VCaP (cell line): Measurements from ENCODE around the gene MRPL20.
"Not testable (repeated sequence)": the region's sequence is repeated elsewhere in the genome, so short reads cannot be mapped to it uniquely, and the experiment has no call there.

Source experiments
- H3K27ac ChIP-seq: fragments of 450-650 bp; 2 replicates; pipeline ENCODE4 v1.5.1; 2017
- TF ChIP-seq, protein P1 (sequence below): fragments of 450-650 bp; conservative IDR thresholded peaks from 2 replicates; pipeline ENCODE4 v1.5.1; 2017; ENCODE audit warnings: mild to moderate bottlenecking, moderate library complexity

The MRPL20 gene

DNA sequence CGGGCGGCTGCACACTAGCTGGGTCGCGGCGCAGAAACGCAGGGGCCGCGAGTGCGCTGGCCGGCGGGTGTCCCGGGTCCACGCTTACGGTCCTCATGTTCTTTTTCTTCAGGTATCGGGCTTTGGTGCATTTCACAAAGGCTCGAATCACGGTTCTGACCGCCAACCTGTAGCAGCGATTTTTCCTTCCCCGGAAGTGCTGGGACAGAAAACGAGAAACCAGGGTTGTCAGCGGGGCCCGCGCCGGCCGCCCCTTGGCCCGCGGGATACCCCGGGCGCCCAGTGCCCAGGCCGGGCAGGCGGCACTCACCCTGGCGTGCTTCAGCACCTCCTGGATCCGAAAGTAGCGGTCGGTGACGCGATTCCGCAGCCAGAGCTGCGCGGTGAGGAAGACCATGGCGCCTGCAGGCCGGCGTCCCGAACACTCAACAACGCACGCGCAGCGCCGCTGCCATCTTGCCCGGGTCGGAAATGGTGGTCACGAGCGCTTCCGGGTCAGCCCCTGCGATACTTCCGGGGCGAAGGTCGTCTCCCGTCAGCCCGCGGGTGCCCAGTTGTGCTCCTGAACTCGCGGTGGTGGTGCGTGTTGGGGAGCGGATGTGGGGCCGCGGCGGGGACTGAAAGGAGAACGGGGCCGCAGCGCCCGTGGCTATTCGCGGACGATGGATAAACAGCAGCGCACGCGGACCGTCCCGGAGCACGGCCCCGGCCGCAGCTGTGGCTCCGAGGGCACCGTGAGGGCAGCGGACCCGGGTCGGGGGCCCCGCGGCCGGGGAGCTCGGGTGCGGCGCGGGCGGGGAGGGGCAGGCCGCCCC lies at the start of gene MRPL20:
TSS of gene MRPL20 (minus strand) at position 473 of the 815 bp plus-strand sequence. CDS start at position 397, 76 bp downstream.
- H3K27ac ChIP-seq = peak within 1 kb of the TSS; percentile 99
- TF ChIP-seq, protein P1, sequence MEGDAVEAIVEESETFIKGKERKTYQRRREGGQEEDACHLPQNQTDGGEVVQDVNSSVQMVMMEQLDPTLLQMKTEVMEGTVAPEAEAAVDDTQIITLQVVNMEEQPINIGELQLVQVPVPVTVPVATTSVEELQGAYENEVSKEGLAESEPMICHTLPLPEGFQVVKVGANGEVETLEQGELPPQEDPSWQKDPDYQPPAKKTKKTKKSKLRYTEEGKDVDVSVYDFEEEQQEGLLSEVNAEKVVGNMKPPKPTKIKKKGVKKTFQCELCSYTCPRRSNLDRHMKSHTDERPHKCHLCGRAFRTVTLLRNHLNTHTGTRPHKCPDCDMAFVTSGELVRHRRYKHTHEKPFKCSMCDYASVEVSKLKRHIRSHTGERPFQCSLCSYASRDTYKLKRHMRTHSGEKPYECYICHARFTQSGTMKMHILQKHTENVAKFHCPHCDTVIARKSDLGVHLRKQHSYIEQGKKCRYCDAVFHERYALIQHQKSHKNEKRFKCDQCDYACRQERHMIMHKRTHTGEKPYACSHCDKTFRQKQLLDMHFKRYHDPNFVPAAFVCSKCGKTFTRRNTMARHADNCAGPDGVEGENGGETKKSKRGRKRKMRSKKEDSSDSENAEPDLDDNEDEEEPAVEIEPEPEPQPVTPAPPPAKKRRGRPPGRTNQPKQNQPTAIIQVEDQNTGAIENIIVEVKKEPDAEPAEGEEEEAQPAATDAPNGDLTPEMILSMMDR = no peak

DNA sequence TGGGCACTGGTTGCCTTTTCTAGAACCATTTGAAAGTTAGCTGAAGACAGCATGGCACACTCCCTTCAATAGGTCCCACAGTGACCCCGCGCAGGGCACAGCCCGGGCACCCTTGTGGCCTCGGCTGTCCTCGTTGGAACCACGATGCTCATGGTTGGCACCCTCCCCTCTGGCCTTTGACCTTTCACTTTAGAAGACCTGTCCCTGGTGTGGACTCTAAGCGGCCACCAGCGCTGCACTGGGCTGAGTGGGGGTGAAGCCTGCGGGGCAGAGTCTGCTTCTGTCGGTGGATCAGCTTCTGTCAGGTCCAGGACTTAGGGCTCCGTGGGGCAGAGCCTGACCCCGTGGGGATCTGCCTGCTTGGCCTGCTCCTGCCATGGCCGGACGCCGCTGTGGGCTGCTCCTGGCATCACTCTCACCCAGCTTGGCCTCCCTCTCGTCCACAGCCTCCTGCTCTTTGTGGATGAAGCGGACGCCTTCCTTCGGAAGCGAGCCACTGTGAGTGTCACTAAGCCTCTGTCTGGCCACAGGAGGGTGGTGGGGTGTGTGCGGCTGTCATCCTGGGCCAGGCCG lies 49.7 kb upstream of the MRPL20 start:
- H3K27ac ChIP-seq = not testable (repeated sequence)

DNA sequence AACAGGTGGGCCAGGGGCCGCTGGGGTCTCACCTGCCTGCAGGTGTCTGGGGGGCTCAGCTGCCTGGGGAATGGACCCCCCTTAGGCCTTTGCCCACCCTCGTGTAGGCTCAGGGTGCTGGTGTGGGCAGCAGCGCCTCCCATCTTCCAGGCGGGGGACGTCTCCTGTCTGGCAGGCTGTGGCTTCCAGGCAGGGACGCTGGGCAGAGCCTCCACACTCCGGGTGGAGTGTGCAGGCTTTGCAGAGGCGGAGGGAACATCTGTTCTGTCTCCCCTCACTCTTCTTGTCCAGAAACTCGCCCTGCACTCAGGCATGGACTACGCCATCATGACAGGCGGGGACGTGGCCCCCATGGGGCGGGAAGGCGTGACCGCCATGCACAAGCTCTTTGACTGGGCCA lies 48.8 kb upstream of the MRPL20 start:
- not testable (repeated sequence) for H3K27ac ChIP-seq

DNA sequence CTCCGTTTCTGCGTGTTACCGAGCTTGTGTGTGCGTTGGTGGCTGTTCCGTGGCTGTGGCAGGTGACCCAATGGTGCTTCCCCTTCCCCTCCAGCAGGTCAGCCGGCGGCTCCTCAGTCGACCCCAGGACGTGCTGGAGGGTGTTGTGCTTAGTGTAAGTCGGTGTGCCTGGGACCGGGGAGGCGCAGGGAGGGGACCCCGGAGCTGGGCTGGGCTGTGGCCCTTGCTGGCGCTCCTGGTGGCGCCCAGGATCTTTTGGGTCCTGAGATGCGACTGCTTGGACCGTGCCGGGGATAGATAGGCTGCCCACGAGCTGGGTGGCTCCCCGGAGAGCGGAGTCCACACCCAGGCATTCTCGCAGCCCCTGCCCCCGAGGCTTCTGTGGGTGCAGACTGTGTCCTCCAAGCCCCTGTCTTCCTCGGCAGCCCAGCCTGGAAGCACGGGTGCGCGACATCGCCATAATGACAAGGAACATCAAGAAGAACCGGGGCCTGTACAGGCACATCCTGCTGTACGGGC lies 48.3 kb upstream of the MRPL20 start:
- TF ChIP-seq, protein P1 = no peak

DNA sequence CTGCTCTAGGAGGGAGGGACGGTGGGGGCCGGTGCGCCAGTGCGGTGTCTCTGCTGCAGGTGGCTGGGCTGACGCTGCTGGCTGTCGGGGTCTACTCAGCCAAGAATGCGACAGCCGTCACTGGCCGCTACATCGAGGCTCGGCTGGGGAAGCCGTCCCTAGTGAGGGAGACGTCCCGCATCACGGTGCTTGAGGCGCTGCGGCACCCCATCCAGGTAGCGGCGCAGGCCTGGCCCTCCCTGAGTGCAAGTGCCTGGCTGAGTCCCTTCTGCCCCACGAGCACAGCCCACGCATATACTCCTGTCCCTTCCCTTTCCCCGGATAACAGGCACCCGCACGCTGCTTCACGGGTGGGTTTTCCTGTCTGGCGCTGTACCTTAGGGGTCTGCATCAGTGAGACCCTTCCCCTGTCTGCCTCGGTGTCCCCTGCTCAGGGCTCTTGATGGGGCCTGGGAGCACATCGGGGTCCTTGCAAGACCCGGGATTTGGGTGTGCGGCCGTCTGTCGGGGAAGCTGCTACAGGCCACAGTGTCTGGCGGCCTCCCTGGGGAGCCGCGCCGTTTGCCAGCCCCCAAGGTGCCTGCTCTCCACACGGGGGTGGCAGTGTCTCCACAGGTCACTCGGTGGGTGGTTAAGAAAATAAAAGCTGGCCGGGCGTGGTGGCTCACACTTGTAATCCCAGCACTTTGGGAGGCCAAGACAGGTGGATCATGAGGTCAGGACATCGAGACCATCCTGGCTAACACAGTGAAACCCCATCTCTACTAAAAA lies 47.4 kb upstream of the MRPL20 start:
- H3K27ac ChIP-seq = not testable (repeated sequence)

More for the DNA sequence above, 48.3 kb upstream of the MRPL20 start:
- no peak overlapping the region for H3K27ac ChIP-seq

DNA sequence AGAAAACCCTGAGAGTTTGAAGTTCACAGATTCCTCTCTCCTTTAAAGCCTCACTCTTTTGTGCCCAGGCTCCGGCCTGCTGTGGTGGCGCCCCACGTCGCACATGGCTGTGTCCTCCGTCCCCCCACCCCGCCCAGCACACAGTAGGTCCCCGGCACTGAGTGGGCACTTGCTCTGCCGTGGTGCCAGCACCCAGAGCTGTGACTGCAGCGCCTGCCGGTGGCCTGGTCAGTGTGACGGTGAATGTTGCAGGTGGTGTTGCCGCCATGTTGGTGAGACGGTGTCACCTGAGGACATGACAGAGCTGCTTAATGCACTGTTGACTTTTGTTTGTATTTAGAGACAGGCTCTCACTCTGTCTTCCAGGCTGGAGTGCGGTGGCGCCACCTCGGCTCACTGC lies 45.8 kb upstream of the MRPL20 start:
- H3K27ac ChIP-seq = peak overlapping the region; percentile 39
- TF ChIP-seq, protein P1 = no peak

DNA sequence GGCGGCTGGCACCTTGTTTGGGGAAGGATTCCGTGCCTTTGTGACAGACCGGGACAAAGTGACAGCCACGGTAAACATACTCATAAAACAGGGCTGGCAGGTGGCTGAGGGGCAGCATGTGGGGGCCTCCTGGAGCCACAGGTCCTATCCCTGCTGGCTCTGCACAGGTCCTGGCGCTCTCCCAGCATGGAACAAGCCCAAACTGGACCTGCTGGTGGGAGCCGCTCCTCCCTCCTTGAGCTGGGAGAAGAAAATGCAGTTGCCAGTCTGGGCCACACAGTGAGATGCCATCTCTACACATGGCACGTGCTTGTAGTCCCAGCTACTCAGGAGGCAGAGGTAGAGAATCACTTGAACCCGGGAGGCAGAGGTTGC lies 45.3 kb upstream of the MRPL20 start:
- peak overlapping the region; percentile 39 for H3K27ac ChIP-seq

DNA sequence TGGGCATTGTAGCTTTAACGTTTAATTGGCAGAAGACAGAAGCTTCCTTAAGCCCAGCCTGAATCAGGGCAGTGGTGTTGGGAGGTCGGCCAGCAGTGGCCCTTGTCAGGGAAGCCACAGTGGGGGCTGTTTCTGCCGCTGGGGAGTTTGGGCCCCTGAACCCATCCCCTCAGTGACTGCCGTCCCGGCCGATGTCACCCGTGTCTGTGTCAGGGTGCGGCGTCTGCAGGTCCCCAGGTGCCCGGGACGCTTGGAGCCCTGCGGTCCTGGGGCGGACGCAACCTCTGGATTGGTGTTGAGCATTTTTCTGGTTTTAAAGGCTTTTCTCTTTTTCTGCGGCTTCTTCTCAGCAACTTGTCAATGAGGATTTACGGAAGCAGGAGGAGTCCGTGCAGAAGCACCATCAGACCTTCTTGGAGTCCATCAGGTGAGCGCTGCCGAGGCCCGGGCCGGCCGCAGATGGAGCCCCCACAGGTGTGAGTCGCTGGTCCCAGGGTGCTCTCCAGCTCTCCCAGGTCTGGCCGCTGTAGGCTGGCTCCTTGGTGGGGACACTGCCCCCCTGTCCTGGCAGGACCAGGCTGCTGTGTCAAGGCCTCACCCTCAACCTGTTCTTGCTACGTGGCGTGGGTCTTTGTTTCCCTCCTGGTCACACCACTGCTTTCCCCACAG lies 44.7 kb upstream of the MRPL20 start:
- H3K27ac ChIP-seq = peak overlapping the region; percentile 39
- TF ChIP-seq, protein P1 = no peak

DNA sequence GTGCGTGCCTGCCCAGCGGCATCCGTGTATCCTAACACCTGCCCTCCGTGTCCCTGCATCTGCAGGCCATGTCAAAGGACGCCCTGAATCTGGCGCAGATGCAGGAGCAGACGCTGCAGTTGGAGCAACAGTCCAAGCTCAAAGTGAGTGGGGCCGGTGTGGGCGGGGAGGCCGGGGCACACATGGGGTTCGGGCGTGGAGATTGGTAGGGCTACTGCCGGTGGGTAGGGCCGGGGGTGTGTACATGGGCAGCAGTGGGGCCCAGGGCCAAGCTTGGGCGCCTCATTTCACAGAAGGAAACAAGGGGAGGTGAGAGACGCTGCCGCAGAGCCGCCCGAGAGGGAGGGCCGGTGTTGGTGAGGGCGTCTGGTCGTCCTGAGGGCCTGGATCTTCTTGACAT lies 43.5 kb upstream of the MRPL20 start:
- not testable (repeated sequence) for H3K27ac ChIP-seq
